GM21786 (cell line): ENCODE results near the gene SLC16A2.
"Not testable (repeated sequence)": the region's sequence is repeated elsewhere in the genome, so short reads cannot be mapped to it uniquely, and the experiment has no call there.

Experiments used
- ATAC-seq: cut with Tn5 transposase; IDR thresholded peaks from one replicate; pipeline ENCODE4 v1.9.1; 2021; ENCODE audit not compliant: unreplicated experiment

Gene SLC16A2

DNA sequence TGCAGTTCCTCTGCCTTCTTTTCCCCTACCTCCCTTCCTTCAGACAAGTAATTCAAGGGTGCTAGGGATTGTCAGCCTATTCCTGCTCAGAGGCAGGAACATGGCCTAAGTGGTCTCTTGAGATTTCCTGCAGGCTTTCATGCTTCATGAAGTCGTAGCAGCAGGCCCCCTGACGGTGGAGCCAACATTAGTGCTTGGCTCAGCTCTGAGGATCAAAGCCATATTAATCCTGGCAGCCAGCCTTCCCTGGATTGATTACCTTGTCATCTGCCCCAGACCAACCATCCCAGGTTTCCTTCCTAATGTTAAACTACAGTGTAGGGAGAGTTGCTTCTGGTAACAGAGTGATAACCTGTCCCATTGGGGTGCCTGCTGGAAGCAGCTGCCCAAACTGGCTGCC is 84.1 kb downstream of the SLC16A2 start:
- ATAC-seq: no peak

DNA sequence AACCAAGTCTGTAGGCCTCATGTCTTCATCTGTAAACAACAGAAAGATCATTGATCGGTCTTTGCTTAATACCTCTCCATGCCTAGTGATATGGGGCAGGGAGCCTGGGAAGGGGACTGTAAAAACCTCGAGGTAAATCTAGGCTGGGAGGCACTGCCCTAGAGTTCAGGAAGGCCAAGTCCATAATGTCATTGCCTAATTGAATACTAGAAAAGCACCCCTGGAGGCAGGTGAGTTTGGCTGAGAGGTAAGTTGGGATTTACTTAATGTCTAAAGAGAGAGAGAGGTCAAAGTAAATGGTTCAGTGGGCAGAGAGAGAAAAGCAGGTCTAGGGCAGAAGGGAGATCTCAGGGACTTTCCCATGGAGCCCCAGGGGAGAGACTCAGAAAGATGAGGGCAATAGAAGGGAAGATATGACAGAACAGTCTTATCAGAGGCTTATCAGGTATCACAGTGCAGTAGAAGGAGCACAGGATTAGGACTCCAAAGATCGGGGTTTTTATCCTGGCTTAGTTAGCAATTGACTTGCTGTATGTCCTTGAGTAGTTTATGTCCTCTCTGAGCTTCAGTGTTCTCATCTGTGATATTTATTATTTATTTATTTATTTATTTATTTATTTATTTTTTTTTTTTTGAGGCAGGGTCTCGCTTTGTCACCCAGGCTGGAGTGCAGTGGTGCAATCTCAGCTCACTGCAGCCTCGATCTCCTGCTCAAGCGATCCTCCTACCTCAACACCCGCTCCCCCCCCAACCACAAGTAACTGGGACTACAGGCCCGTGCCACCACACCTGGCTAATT is 85.2 kb downstream of the SLC16A2 start:
- peak; percentile 94 for ATAC-seq

DNA sequence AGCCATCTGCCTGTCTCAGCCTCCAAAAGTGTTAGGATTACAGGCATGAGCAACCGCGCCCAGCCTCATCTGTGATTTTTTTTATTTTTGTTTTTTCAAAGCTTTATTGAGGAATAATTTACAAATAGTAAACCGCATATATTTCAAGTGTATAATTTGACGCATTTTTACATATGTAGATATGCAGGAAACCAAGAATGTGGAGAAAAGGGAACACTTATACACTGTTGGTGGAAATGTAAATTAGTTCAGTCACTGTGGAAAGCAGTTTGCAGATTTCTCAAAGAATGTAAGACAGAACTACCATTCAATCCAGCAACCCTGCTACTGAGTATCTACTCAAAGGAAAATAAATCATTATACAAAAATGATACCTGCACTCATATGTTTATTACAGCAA is 85.9 kb downstream of the SLC16A2 start:
- no peak for ATAC-seq

DNA sequence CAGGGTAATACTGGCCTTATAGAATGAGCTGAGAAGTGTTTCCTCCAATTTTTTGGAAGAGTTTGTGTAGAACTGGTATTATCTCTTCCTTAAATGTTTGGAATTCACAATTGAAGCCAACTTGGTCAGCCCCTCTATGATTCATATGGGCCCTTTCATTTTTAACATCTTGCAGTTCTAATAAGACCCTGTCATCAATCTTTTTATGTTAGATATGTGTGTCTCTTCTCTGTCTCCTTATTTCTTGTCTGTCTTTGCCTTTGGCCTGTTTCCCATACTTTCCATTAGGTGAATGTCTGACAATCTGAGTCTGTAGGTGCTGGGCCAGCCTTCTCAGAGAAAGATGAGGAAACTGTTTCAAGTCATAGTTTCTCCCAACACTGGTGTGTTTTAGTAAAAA is 88.7 kb downstream of the SLC16A2 start:
- ATAC-seq: no peak

DNA sequence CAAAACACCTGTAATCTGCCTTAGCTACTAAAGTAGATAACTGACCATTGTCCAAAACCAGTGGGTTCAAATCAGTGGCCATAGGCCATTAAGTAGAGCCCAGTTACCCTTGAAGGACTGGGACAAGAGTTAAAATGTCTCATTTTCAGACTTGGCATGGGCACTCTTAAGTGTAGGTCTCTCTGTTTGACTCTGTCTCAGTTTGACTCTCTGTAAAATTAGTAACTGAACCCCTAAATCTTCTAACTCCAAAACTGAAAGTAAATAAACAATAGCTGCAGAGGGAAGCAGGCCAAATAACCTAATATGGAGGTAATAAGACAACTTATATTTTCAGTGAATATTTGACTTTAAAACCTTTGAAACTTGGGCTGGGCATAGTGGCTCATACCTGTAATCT is 89.1 kb downstream of the SLC16A2 start:
- ATAC-seq: peak; percentile 44

DNA sequence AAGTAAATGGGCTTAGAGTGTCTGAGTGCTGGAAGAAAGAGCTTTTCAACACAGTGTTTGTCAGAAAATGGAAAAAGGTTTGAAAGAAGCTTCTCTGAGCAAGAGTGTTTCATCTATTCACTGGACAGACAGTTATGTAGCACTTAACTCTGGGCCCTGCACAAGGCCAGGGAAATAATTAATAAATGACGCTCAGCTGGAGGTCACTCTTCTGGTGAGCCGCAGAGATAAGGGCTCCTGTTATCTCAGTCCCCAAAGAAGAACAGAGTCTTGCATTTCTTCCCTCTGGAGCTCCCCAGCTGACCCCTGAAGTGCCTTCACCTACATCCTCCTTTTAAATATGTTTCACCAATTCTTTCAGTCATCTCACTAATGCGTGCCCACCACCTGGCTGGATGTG is 90.4 kb downstream of the SLC16A2 start:
- no peak for ATAC-seq

DNA sequence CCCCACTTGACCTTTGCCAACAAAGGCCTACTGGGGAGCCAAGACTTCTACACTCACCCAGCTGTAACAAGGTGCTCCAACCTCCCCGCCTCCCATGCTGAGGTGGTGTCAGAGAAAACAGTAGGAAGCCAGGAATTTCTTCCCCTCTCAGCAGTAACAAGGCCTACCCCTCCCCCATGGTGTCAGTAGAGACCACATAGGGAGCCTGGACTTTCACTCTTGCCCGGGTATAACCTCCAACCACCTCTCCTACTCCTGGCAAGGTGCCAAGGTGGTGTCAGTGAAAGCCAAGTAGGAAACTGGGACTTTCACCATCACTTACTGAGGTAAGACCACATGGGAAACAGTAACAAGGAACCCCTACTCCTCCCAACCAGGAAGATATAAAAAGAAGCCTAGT is 93.1 kb downstream of the SLC16A2 start:
- no peak for ATAC-seq

DNA sequence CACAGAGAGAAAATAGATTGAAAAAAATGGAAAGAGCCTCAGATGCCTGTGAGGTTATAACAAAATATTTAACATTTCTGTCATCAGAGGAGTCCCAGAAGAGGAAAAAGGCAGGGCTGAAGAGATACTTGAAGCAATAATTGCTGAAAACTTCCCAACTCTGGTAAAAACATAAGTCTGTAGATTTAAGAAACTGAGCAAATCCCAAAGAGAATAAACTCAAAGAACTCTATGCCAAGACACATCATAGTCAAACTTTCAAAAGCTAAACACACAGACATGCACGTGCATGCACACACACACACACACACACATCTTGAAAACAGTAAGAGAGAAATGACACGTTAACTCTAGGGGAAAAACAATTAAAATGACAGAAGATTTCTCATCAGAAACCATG is 94.1 kb downstream of the SLC16A2 start:
- no peak for ATAC-seq

DNA sequence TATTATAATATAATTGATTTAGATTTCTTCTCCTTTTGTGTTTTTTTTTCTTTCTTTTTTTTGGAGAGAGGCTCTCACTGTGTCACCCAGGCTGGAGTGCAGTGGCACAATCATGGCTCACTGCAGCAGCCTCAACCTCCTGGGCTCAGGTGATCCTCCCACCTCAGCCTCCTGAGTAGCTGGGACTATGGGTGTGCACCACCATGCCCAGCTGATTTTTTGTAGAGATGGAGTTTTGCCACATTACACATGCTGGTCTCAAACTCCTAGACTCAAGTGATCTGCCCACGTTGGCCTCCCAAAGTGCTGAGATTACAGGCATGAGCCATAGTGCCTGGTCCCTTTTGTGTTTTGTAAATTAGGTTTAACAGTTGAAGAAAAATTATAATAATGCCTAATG is 94.7 kb downstream of the SLC16A2 start:
- ATAC-seq: not testable (repeated sequence)

DNA sequence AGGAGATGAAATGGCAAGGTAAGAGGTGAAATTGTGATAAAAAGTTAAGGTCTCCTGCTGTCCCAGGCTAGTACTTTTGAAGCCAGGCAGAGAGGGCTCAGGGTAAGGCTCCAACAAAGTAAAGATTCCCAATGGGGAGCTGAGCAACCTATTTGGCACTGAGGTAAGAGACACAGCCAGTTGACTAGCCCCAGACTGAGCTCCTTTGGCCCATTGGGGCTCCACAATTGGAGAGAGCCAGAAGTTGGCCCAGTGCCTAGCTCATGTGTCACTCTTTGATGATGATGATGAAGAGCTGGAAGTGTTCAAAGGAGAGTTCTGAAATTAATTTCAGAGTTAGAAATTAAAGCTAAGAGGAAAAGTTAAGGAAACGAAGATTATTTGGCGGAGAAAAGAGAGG is 98.6 kb downstream of the SLC16A2 start:
- ATAC-seq: no peak

DNA sequence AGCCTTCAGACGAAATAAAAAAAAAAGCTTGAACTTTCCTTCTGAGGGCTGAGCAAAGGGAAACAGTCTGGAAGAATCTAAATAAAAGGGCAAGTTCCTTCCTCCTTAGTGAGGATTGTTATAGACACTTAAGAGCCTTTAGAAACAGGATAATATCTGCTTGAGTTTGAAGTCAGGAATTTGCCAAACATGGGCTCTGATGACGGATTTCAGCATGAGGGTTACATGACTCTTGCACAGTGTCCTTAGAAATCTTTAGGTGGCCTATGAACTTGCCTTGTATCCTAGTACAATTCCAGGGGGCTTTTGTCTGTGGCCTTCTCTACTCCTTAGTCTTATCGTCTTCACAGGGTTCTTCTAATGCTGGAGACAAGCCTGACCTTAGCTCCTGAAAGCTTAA is 99.0 kb downstream of the SLC16A2 start:
- no peak for ATAC-seq

DNA sequence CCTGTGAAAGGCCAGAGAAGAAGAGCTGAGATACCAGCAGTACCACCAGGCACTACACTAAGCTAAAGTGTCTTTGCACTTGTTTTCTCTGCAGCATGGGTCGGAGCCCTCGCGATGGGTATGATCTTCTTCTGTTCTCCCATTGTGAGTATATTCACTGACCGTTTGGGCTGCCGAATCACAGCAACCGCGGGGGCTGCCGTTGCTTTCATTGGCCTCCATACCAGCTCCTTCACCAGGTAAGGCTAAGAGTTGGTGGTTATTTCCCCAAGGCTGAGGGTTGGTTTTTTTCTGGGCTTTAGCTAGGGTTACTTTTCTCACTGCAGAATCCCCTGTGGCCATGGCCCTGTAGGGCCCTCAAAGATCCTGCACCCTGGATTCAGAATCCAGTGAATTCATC is 99.6 kb downstream of the SLC16A2 start:
- no peak for ATAC-seq

DNA sequence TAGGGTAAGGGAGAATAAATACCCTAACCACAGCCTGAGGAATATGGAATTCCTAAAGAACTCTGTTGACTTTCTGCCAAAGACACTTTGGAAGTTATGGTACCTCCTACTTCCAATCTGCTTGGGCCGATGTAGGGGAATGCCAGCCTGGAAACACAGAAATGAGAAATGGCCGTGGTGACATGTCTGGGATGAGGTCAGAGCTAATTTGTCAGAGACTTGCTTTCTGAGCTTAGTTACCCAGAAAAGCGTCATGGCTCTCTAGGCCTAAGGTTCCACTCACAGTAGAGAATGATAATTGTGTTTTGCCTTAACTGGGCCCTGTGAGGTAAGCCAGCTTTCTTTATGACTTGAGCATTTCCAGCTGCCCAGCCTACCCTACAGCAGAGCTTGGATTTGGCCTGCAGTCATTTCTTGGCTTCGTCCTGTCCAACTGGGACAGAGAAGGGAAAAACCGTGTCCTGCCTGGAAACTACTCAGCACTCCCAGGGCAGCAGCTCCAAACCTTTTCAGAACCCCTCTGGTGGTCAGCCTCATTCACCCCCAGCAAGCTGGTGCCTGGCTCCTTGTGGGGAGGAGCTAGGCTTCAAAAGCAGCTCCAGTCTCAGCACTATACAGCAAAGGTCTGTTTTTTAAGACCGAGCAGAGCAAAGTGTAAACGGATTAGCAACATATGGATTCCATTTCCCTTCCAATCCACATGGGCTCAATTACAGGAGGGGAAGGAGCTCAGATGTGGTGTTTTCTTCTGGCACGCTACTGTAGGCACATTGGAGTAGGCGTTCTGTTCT is 100.9 kb downstream of the SLC16A2 start:
- ATAC-seq: no peak

DNA sequence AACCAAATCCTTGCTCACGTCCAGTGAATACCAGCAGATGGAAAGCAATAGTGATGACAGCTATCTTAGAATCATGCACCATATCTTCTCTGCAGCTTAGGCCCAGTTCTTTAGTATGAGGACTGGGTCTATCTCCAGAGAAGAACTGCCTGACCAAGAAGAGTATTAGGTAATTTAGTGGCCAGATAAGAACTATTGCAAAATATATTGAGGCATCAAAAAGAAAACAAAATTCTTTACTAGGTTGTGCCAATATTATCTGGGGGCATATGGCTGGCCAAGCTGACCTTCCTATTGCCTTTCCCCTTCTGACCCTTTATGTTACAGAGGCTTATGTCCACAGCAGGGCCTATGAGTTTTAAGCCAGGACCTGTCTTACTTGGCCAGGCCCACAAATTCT is 101.9 kb downstream of the SLC16A2 start:
- ATAC-seq: no peak

DNA sequence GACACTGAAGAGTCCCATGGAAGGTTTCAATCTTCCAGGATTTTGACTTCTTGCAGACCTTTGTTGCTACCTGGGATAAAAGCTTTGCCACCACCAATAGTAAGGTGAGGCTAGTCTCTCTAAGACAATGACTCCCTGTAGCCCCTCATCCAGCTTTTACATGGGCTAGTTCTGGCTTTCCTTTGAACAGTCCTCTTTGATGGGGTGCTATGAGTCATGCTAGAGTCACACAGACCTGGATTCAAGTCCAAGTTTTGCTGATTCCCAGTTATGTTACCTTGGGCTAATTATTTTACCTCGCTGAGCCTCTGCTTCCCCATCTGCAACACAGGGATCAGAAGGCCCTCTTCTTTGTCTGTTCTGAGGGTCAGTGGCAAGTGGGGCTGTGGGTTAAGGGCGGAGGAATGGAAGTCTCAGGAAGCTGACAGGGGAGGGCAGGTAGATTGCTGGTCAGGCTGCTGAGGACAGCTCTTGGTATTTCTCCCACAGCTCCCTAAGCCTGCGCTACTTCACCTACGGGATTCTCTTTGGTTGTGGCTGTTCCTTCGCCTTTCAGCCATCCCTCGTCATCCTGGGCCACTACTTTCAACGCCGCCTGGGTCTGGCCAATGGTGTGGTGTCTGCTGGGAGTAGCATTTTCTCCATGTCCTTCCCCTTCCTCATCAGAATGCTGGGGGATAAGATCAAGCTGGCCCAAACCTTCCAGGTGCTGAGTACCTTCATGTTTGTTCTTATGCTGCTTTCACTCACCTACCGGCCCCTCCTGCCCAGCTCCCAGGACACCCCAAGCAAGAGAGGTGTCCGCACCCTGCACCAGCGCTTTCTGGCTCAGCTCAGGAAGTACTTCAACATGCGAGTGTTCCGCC is 102.8 kb downstream of the SLC16A2 start:
- no peak for ATAC-seq

DNA sequence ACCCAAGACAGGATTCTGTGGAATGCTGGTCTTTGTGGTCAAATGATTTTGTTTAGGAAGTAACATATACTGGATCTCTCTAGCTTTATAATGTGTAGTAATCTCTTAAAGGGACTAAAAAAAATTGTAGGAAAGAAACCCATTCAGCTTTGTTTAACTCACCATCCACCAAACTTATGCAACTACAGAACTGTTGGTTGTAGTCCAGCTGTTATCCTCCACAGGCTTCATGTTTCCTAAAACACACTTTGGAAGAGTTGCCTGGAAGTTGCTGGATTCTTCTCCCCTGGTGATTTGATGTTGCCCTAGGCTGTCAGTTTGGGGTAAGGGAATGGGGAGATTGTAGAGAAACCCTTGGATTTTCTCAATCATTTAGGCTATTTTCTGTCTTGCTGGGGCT is 103.8 kb downstream of the SLC16A2 start:
- no peak for ATAC-seq

DNA sequence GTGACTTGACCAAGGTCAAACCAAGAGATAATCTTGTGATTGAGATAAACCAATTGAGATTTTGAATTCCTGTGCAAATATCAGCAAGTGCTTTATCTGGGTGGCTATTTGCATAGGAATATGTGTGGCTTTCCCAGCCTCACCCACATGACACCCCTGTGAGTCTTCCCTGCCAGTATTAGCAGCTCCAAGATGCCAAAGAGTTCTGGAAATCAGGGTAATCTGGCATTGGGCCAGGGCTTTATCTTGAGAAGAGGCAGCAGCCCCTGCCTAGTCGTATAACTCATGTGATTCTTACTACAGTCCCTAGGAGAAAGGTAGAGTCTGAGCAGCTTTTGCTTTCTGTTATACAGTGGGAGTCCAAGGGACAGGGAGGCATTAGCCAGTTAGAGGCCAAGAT is 105.5 kb downstream of the SLC16A2 start:
- ATAC-seq: no peak

DNA sequence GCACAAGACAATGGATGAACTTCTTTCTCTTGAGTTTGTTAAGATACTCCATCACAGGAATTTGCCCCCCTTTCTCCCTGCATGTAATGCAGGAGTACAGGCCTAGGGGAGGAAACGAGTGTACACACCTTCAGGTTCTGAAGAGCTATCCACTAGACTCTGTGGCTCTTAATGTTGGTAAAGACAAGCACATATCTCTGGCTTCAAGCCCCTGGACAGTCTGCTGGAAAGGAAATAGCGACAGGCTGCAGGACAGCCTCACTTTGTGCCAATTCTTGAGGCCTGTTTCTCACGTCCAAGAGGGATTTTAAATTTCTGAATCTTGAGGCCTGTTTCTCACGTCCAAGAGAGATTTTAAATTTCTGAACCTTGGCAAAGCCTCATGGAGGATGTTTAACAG is 106.1 kb downstream of the SLC16A2 start:
- ATAC-seq: no peak

DNA sequence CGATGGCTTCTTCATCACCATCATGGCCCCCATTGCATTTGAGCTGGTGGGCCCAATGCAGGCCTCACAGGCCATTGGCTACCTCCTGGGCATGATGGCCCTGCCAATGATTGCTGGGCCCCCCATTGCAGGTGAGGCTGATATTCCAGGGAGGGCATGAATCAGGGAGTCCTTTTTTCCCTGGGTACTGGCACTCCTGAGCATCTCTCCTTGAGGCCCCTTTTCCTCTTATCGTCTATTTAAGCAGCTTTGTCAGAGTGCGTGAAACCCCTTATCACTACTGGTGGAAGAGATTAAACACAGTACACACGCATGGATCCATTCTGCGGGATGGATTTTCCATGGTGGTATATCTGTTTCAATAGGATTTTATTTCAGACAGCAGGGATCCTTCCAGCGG is 108.0 kb downstream of the SLC16A2 start:
- no peak for ATAC-seq

DNA sequence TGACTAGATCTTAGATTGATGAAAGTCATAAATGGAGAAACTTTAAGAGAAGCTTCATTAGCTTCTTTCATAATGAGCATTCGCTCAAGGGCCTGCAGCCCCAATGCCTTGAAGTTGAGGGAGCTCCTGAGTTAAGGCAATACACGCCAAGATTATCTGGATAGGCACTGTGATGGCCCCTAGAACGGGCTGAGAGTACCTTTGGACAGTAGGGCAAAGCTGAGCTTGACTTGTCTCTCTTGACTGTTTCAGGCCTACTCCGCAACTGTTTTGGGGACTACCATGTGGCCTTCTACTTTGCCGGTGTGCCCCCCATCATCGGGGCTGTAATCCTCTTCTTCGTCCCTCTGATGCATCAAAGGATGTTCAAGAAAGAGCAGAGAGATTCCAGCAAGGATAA is 109.8 kb downstream of the SLC16A2 start:
- ATAC-seq: no peak

DNA sequence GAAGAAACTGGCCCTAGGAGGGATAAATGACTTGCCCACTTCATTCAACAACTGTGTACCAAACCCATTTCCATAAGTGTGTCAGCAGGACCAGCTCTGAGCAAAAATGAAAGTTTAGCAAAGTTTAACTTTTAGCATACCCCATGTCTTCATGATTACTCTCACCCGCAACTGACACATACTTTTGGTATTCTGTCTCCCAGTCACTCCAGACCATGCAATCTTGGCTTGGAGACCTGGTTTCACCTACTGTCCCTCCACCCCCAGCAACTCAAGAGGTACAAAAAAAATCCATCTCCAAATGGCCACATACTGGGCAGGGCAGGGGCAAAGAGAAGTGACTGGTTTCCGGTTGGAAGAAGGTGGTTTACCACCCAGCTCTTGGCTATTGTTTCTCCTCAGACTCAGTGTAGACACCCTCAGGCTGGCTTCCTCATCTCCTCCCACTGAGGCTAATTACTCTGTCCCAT is 113.3 kb downstream of the SLC16A2 start:
- peak; percentile 33 for ATAC-seq

DNA sequence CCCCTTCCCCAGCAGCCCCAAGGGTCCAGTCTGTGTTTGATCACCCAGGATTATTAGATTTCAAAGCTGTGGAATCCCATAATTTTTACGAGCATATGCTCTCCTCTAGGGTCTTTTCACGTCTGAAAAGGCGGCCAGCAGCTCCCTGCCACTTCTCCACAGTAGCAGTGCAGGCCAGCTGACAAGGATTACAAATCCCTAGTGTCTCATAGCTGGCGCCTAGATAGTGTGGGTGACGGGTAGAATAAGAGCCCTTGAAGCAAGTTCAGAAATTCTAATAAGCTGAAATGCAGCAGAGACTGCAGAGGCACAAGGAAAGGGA is 113.8 kb downstream of the SLC16A2 start:
- ATAC-seq: no peak
